ENCODE results near the gene SLC40A1. TPM values are rescaled to one million over a fixed set of nuclear protein-coding genes. Genes with fewer than 3 reads are reported as not detected.

The SLC40A1 gene
- total and polyA plus RNA-seq, 2 donors from 2014 or later: 45.8 to 78.4 TPM

- peak in 1 of 5 donors; percentile 48 for DNase-seq
- FAIRE-seq: peak; percentile 44
- peaks cover 0 to 20% (median 20%) of the 10 kb centered on the region in 3 donors for H3K4me1 ChIP-seq (ENCODE audit: control insufficient read depth in 2 of 3, insufficient read depth in 2 of 3, low read depth in 1 of 3, low read length in 3 of 3)
- intact Hi-C loops (cut with DNase I): loop anchor here (10.0 kb wide), 1 partner anchor 105 kb away; no protein-coding TSS in a partner anchor
- no peak overlapping the region for H3K4me3 ChIP-seq (ENCODE audit: low read length in 3 of 3)
- H3K27ac ChIP-seq (ENCODE audit: low read depth in 2 of 2, low read length in 2 of 2): peak overlapping the region; percentile 18 to 82
- H3K9ac ChIP-seq (ENCODE audit: low read length in 3 of 3): no peak overlapping the region
- peaks cover 11 to 42% (median 20%) of the 10 kb centered on the region in 3 donors for H3K36me3 ChIP-seq (ENCODE audit: control insufficient read depth in 2 of 3, insufficient read depth in 3 of 3, low read length in 3 of 3)
- TF ChIP-seq CTCF (IDR thresholded peaks at IDR 0.05; ENCODE audit: borderline replicate concordance, extremely low read depth, insufficient read depth): no peak
- no peaks in the 10 kb centered on the region for H3K27me3 ChIP-seq (ENCODE audit: control insufficient read depth, insufficient read depth, low read length)
- H3K9me3 ChIP-seq (ENCODE audit: control insufficient read depth in 2 of 3, insufficient read depth in 1 of 3, low read length in 3 of 3): no peaks in the 10 kb centered on the region
These were observed 11.2 kb downstream of the SLC40A1 start for GRCh38 chr2:189569295-189569910.

- Histone ChIP-seq H3K9me3 (ENCODE audit: control insufficient read depth in 2 of 3, insufficient read depth in 1 of 3, low read length in 3 of 3) (no peaks in the 10 kb centered on the region), H3K9ac (ENCODE audit: low read length in 3 of 3) (no peak overlapping the region), H3K27me3 (ENCODE audit: control insufficient read depth, insufficient read depth, low read length) (no peaks in the 10 kb centered on the region), H3K4me3 (ENCODE audit: low read length in 3 of 3) (no peak overlapping the region), H3K4me1 (ENCODE audit: control insufficient read depth in 2 of 3, insufficient read depth in 2 of 3, low read depth in 1 of 3, low read length in 3 of 3) (peaks cover 0 to 18% (median 9%) of the 10 kb centered on the region in 3 donors), H3K27ac (ENCODE audit: low read depth in 2 of 2, low read length in 2 of 2) (no peak overlapping the region), H3K36me3 (ENCODE audit: control insufficient read depth in 2 of 3, insufficient read depth in 3 of 3, low read length in 3 of 3) (peaks cover 18 to 37% (median 27%) of the 10 kb centered on the region in 3 donors)
- no peak for TF ChIP-seq CTCF (IDR thresholded peaks at IDR 0.05; ENCODE audit: borderline replicate concordance, extremely low read depth, insufficient read depth)
- peak in 1 of 5 donors; percentile 61 for DNase-seq
- intact Hi-C loops (cut with DNase I): loop anchor here (10.0 kb wide), 1 partner anchor 101 kb away; no protein-coding TSS in a partner anchor
- FAIRE-seq: no peak
These were observed 14.5 kb downstream of the SLC40A1 start for GRCh38 chr2:189566046-189566445.

GRCh38 chr2:189561371-189562038, 19.1 kb downstream of the SLC40A1 start:
- intact Hi-C loops (cut with DNase I): loop anchor here (10.0 kb wide), 1 partner anchor 97 kb away; no protein-coding TSS in a partner anchor
- TF ChIP-seq CTCF (IDR thresholded peaks at IDR 0.05; ENCODE audit: borderline replicate concordance, extremely low read depth, insufficient read depth): no peak
- peaks cover 4 to 14% (median 11%) of the 10 kb centered on the region in 3 donors for H3K4me1 ChIP-seq (ENCODE audit: control insufficient read depth in 2 of 3, insufficient read depth in 2 of 3, low read depth in 1 of 3, low read length in 3 of 3)
- H3K9ac ChIP-seq (ENCODE audit: low read length in 3 of 3): no peak overlapping the region
- DNase-seq (peak in 2 of 5 donors; percentile 47 to 76), FAIRE-seq (no peak)
- H3K27ac ChIP-seq (ENCODE audit: low read depth in 2 of 2, low read length in 2 of 2): no peak overlapping the region
- peaks cover 14 to 34% (median 18%) of the 10 kb centered on the region in 3 donors for H3K36me3 ChIP-seq (ENCODE audit: control insufficient read depth in 2 of 3, insufficient read depth in 3 of 3, low read length in 3 of 3)
- H3K9me3 ChIP-seq (ENCODE audit: control insufficient read depth in 2 of 3, insufficient read depth in 1 of 3, low read length in 3 of 3): no peaks in the 10 kb centered on the region
- H3K4me3 ChIP-seq (ENCODE audit: low read length in 3 of 3): peak overlapping the region in 1 of 3 donors; percentile 34
- no peaks in the 10 kb centered on the region for H3K27me3 ChIP-seq (ENCODE audit: control insufficient read depth, insufficient read depth, low read length)

All from kidney (tissue), 14 donors.